HG02840 (cell line): ENCODE data around the gene CCDC180.

Source experiments
- ATAC-seq: cut with Tn5 transposase; IDR thresholded peaks from one replicate; pipeline ENCODE4 v1.9.1; 2021; ENCODE audit warnings: mild to moderate bottlenecking, moderate library complexity, moderate number of reproducible peaks; ENCODE audit not compliant: unreplicated experiment, low FRiP score

Gene CCDC180

DNA sequence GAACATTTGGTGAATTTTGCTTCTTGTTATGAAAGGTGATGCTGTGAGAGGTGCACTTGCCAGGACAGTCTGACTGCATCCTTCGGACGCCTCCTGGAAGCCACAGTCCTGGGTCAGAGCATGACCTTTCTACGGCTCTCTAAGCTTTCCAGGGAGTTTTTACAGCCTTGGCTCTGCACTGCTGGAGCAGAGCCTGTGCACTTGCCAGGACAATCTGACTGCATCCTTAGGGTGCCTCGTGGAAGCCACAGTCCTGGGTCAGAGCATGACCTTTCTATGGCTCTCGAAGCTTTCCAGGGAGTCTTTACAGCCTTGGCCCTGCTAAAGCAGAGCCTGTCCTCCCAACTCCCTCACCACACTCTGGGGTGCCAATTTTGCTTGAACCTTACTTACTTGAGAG lies 49.6 kb downstream of the CCDC180 start:
- no peak for ATAC-seq
